DOHH2 (cell line): ENCODE results near the gene ANG.

Experiments
- CTCF ChIP-seq: fragments of 200-600 bp; sonication (generic); IDR thresholded peaks from one replicate; pipeline ENCODE4 v1.5.1; 2014; ENCODE audit warnings: antibody characterized with exemption, mild to moderate bottlenecking, low read depth, low read length; ENCODE audit not compliant: poor library complexity, severe bottlenecking
- EZH2phosphoT487 ChIP-seq: fragments of 200-600 bp; sonication (generic); IDR thresholded peaks from 2 replicates; pipeline ENCODE4 v1.6.1; 2017; ENCODE audit warnings: borderline replicate concordance, mild to moderate bottlenecking, antibody characterized with exemption, low read length, moderate library complexity, mixed read lengths

- TF ChIP-seq CTCF: no peak
- no peak for TF ChIP-seq EZH2phosphoT487
Measured at GRCh38 chr14:20659336-20659735, 29.2 kb upstream of the ANG start.
